DMS53 treated with DMSO at 0.1 percent for 48 hours (cell line): ENCODE results near the gene CLN6.
"Not testable (repeated sequence)": the region's sequence is repeated elsewhere in the genome, so short reads cannot be mapped to it uniquely, and the experiment has no call there.

ENCODE experiments used
- DNase-seq: peaks from one replicate; lab custom pipeline; 2025; ENCODE audit not compliant: unreplicated experiment; lab: John Stamatoyannopoulos, UW

The CLN6 gene

GRCh38 chr15:68192117-68192516 is 37.4 kb downstream of the CLN6 start:
- no peak for DNase-seq

- no peak for DNase-seq
Measured at GRCh38 chr15:68191555-68191954, 38.0 kb downstream of the CLN6 start.

- no peak for DNase-seq
Measured at GRCh38 chr15:68190048-68190447, 39.5 kb downstream of the CLN6 start.

- no peak for DNase-seq
Measured at GRCh38 chr15:68188647-68189046, 40.9 kb downstream of the CLN6 start.

GRCh38 chr15:68187559-68187958 is 42.0 kb downstream of the CLN6 start:
- no peak for DNase-seq

GRCh38 chr15:68186671-68187397 is 42.7 kb downstream of the CLN6 start:
- DNase-seq = no peak

- DNase-seq = no peak
Measured at GRCh38 chr15:68184616-68185480, 44.7 kb downstream of the CLN6 start.

- no peak for DNase-seq
Measured at GRCh38 chr15:68183616-68184315, 45.8 kb downstream of the CLN6 start.

GRCh38 chr15:68177742-68178141 is 51.8 kb downstream of the CLN6 start:
- no peak for DNase-seq

GRCh38 chr15:68176601-68177000 is 52.9 kb downstream of the CLN6 start:
- no peak for DNase-seq

- DNase-seq = no peak
Measured at GRCh38 chr15:68175526-68175925, 54.0 kb downstream of the CLN6 start.

GRCh38 chr15:68173119-68173518 is 56.4 kb downstream of the CLN6 start:
- no peak for DNase-seq

GRCh38 chr15:68172037-68172436 is 57.5 kb downstream of the CLN6 start:
- not testable (repeated sequence) for DNase-seq

GRCh38 chr15:68166847-68167246 is 62.7 kb downstream of the CLN6 start:
- DNase-seq = no peak

GRCh38 chr15:68163191-68163590 is 66.3 kb downstream of the CLN6 start:
- DNase-seq = no peak

- no peak for DNase-seq
Measured at GRCh38 chr15:68158046-68158628, 71.4 kb downstream of the CLN6 start.

GRCh38 chr15:68157074-68157473 is 72.5 kb downstream of the CLN6 start:
- no peak for DNase-seq
